Measurements from ENCODE around the gene VGLL4.

DNA sequence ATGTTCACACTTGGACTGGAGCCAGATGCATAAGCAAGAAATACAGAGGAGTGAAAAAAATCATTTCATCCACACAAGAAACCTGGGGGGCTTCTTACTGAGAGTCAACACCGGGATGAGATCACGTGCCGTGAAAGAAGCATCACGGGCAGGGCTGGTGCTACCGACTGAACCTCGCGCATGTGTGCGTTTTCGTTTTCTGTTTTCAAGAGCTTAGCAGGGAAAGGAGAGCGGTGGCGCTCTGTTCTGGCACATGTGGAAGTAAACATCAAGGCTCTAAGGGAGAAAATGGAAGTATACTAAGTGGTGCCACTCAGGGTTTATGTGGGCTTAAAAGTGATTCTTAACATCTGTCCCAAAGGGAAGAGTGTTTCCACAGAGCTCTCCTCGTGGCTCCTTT is 55.9 kb downstream of the VGLL4 start:
- TF ChIP-seq, protein P1, sequence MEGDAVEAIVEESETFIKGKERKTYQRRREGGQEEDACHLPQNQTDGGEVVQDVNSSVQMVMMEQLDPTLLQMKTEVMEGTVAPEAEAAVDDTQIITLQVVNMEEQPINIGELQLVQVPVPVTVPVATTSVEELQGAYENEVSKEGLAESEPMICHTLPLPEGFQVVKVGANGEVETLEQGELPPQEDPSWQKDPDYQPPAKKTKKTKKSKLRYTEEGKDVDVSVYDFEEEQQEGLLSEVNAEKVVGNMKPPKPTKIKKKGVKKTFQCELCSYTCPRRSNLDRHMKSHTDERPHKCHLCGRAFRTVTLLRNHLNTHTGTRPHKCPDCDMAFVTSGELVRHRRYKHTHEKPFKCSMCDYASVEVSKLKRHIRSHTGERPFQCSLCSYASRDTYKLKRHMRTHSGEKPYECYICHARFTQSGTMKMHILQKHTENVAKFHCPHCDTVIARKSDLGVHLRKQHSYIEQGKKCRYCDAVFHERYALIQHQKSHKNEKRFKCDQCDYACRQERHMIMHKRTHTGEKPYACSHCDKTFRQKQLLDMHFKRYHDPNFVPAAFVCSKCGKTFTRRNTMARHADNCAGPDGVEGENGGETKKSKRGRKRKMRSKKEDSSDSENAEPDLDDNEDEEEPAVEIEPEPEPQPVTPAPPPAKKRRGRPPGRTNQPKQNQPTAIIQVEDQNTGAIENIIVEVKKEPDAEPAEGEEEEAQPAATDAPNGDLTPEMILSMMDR (IDR thresholded peaks at IDR 0.05) = no peak
- no peak for TF ChIP-seq EZH2 (IDR thresholded peaks at IDR 0.05)

Measured in neural progenitor cell (in vitro differentiated cells).